CD4-positive, alpha-beta T cell treated with Interleukin-10 for 1 hour (primary cell): ENCODE data around the gene MOB3A.

Experiments
- DNase-seq: peaks from one replicate; pipeline ENCODE4 v3.0.0-alpha.2; 2020

Gene MOB3A

DNA sequence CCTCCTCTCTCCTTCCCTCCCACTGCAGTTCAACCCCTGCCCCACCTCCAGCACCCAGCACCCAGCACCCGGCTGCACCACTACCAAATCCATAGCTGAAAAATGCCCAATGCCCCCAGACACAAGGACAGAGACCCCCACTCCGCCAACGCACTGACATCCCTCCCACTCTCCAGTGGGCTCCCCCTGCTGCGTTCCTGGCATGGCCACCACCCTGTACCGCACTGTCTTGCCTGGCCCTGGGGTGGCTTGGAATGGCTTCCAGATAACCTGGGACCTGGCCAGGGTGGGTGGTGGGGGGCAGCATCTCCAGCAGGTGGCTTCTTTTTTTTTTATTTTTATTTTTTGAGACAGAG lies 39.3 kb downstream of the MOB3A start:
- peak; percentile 43 for DNase-seq

DNA sequence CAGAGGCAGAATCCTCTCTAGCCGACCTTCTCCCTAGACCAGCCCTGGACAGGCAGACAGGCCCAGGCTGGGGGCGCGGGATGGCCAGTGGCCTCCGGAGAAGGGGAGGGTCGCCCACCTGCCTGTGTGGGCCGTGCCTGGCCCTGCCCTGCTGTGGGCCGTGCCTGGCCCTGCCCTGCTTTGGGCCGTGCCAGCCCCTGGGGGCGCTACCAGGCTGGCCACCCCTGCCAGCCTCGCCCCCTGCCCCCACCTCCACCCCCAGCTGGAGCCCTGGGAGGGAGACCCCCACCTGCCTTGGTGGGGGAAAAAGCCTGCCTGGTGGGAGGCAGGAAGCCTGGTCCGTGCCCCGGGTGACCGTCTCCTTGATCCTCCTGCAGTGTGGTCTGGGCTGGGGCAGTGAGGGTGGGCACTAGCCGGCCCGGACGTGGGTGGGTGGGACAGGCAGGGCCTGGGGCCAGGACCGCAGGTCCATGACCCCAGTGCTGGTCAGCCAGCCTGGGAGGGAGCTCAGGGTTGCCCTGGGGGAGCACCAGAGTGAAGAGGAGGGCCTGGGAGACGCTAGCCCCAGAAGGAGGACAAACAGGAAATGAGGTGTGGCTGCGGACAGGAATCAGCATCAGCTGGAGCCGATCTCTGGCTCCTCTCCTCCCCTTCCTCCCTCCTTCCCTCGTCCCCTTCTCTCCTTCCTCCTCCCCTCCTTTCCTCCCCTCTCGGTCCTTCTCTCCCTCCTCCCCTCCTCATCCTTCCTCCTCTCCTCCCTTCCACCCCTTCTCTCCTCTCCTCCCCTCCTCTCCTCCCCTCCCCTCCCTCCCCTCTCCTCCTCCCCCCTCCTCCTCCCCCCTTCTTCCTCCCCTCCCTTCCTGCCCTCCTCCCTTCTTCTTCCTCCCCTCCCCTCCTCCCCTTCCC lies 39.9 kb downstream of the MOB3A start:
- peak; percentile 53 for DNase-seq

DNA sequence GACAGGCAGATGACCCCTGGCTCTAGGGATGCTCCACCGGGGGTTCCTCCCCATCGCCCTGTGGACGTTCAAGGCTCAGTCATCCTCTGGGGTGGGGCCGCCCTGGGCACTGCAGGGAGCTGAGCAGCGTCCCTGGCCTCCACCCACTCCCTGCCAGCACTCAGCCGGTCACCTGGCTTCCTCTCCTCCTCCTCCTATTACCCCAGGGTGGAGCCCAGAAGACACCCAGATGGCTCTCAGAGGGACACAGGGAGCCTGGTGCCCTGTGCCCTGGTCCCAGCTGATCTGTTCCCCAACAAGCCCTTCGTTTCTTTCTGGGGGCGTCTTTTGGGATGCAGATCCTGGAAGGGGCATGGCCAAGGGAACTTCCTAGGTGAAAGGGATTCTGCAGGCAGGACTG lies 41.4 kb downstream of the MOB3A start:
- no peak for DNase-seq

DNA sequence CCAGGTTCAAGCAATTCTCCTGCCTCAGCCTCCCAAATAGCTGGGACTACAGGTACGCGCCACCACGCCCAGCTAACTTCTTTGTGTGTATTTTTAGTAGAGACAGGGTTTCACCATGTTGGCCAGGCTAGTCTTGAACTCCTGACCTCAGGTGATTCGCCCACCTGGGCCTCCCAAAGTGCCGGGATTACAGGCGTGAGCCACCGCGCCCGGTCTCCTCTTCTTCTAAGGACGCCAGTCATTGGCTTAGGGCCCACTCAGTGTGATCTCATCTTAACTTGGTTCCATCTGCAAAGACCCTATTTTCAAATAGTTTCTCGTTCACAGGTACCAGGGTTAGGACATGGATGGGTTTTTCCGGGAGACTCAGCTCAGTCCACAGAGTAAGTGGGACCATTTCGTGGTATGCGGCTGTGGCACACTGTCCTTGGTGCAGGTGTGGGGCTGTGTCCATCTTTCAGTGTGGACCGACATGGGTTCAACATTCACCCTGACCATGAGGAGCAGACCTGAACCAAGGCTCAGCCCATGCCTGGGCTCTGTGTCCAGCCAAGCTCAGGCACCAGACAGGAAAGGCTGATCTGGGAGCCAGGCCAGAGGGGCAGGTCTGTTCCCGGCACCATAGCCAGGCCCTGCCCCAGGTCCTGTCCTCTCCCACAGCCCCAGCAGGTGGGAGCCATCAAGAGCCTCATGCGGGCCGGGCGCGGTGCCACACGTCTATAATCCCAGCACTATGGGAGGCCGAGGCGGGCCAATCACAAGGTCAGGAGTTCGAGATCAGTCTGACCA lies 42.3 kb downstream of the MOB3A start:
- no peak for DNase-seq

DNA sequence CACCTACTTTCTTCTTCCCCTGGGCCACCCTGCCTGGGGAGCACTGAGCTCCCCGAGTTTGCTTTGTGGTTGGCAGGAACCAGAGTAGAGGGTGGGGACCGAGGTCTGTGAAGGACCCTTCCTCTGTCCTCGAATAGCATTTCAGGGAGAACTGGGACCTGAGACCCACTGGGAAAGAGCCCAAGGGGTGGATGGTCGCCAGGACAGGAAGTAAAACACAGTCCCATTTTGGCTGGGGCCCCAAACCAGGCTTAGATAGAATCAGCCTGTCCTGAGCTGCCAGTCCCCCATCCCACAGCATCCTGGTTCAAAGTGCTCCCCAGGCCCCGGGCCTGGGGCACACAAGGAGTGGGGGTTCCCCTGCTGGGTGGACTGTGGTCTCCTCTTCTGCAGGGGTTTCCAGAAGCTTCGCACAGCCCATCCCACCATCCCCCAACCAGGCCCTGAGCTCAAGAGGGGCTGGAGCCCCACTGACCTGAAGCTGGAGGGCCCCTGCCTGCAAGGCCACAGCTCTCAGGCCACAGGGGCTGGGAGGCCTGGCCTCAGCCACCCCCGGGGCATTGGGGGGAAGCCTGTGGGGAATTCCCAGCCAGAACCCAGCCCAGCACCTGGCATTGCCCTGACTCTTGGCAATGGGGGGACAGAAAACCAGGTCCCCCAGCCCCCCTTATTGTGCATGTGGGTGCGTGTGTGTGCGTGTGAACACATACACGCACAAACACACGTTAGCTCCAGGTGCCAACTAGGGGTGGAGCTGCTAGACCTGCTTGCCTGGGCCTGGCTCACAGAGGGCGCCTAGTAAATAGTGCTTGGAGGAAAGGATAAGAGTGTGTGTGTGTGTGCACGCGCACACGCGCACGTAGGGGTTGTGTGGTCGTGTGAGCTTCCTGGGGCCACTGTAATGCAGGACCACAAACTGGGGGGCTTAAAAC lies 44.1 kb downstream of the MOB3A start:
- DNase-seq, result peak; percentile 78

DNA sequence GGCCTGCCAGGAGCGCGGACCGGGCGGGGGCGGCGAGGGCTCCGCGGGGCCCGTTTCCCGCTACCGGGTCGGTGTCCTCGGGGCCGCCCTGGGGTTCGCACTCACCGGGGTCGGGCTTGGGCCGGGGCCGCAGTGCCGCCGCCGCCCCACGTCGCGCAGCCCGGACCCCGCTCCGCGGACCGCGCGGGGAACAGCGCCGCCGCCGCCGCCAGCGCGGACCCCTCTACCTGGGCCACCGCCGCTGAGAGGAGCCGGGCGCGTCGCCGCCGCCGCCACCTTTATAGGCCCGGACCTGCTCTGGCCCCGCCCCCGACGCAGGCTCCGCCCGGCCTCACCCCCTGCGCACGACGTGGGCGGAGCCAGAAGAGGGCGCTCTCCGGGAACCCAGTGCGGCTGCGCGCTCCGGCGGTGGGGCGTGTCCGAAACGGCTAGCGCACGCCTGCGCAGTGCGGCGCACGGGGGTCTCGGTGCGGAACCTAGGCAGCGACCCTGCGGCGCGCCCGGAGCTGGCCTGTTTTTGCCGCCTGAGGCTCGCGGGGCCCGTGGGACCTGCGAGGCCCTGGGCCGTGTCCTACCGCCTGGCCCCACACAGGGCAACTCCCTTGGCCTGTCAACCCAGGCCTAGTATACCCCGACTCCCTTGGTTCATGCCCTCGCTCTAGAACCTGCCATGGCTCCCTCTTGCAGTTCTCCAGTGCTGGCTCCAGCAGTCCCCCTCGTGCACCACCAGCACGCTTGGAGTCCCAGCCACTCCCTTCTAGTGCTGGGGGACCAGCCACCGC lies 44.9 kb downstream of the MOB3A start, which contains the start of gene MKNK2:
Gene MKNK2 (minus strand): TSS at position 254 of the 782 bp plus-strand sequence. CDS start 393 bp downstream, outside the sequence.
- peak; percentile 92 for DNase-seq

DNA sequence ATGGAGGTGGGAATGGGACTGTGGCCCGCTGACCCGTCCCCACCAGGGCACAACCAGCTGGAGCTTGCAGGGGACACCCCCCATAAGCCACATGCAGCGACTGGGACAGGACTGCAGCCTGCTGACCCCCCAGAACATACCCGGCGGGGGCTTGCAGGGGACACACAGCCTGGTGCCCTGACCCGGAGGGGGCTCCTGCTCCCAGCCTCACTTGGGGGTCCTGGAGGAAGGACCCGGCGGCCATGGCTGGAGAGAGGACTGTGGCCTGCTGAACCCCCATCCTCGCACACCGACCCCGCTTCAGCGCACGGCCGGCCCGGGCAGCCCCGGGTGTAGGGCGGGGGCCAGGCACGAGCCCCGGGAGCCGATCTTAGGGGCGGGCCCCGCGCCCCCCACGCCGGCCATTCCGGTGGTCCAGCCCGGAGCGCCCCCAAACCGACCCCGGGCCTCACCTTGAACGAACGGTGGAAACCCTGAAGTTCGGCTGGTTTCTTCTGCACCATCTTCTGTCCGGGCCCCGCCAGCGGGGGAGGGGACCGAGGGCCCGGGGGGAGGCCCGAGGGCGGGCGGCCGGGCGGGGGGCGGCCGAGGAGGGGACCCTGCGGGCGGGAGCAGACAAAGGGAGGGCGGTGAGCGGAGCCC lies 45.7 kb downstream of the MOB3A start:
- no peak for DNase-seq

DNA sequence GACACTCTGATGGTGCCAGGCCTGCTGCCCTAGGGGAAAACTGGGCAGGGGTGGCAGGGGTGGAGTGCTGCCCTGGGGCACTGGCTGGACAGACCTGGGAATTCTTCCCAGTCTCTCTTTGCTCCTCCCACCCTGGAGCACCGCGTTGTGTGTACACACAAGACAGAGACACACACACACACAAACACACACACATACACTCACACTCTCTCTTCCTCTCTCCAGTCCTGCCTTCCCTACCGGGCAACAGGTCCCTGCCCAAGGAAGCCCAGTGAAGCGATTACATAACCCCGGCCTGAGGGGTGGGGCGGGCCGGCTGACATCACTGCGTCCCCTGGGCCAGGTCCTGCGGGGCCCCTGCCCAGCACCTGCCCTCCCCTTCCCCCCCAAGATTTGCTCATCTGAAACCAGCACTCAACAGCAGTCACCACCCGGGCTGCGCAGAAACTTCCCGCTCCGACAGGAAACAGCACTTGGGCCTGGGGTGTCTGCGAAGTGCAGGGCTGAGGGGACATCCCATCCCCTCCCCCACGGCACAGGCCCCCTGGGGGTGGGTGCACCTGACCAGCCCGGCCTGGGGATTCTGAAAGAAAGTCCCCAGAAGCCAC lies 46.3 kb downstream of the MOB3A start:
- peak; percentile 72 for DNase-seq

DNA sequence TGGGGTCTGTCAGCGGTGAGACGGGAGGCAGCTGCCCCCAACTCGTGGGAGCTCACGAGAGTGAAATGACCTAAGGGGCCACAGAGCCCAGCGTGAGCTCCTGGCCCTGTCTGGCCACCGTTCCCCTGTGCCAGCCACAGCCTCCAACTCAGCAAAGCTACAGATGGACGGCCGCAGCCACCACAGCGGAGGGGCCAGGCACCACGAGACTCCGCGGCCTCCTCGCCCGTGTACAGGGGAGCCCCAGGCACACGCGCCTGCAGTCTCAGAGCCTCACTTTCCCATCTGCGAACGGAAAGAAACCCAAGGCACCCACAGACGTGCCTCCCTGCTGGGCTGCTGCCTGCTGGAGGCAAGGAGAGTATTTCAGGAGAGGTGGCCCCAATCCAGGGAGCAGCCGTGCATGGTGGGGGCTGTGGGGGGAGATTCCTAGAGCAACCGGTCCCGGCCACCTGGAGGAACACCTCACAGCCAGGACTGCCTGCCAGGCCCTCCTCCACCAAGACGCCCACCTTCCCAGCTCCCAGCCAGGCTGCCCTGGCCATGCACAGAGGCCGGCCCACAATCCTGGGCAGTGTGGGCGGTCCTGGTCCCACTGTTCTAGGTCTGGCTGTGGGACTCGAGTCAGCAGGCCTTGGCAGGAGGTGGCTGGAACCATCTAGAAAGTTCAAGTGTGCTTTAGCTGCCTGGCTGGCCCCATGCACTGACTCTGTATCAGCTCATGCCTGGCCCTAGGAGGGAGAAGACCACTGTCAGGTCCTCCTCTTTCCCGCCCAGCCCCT lies 47.0 kb downstream of the MOB3A start:
- DNase-seq, result no peak

DNA sequence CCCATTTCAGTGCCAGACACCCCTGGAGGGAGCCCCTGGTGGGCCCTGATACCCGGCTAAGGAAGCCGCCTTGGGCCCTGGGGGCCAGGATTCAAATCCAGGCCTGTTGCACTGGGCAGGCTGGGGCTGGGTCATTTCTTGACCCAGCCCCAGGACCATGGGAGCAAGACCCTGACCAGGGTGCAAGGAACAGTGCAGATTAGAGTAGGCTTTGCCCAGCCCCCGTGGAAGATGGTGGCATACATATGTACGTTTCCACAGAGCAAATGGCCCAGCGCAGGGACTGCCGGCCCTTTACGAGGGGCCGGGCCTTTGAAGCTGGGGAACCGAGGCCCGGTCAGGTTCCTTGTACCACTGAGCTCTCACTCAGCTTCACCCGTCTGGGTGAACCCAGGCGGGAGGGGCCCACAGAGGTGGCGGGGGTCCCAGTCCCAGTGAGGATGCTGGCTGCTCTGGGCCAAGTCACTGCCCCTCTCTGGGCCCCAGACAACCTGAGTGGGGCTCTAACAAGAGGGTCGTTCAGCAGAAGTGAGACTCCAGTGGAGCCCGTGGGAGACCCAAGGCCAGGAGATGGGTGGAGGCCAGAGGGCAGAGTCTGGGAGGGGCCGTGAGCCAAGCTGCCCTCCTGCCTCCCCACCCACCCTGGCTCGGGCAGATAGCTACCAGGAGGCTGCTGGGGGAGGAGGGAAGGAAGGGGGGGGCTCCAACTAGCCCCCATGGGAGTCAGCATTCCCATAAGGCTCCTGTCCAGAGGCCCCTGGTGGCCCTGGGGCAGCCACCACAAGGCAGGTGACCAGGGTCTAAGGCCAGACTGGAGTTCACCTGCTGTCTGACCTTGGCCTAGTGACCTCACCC lies 47.8 kb downstream of the MOB3A start:
- DNase-seq, result no peak

DNA sequence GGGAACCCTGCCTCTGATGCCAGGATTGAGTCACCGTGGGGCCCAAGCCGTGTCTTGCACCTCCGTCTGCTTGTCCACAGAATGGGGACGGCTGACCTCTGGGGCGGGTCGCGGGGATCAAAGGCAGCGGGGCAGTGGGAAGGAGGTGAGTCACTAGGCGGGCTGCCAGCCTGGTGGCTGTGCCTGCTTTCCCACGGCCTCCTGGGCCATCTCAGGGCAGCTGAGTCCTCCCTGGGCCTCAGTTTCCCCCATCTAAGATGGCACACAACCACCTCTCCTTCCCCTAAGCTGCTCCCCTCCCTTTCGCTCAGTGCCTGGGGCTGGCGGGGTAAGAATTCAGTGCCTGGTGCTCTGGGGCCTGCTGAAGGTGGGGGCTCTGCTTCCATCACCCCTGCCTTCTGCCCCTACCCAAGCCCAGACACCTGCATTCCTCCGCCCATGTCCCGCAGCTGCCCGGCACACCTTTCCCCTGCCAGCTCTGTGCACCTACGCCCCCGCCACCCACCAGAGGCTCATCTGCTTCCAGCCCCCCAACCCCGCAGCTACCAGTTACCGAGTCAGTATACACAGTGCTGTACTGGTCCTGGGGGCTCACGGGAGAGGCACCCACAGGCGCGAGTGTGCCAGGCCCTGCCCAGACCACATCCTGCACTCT lies 48.5 kb downstream of the MOB3A start:
- DNase-seq, result peak; percentile 34

DNA sequence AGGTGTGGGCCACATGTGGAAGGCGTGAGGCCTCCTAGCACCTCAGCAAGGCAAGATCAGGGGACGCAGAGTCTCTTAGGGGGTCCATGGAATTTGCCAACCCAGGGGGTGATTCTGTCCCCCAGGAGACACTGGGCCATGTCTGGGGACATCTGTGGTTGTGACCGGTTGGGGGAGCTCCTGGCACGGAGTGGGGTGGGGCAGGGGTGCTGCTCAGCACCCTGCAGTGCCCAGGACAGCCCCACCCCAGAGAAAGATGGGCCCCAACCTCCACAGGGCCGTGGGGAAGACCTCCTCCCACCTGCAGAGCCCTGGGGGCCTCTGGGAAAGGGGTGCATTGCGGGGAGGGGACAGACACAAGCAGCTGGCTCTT lies 49.1 kb downstream of the MOB3A start:
- peak; percentile 21 for DNase-seq

DNA sequence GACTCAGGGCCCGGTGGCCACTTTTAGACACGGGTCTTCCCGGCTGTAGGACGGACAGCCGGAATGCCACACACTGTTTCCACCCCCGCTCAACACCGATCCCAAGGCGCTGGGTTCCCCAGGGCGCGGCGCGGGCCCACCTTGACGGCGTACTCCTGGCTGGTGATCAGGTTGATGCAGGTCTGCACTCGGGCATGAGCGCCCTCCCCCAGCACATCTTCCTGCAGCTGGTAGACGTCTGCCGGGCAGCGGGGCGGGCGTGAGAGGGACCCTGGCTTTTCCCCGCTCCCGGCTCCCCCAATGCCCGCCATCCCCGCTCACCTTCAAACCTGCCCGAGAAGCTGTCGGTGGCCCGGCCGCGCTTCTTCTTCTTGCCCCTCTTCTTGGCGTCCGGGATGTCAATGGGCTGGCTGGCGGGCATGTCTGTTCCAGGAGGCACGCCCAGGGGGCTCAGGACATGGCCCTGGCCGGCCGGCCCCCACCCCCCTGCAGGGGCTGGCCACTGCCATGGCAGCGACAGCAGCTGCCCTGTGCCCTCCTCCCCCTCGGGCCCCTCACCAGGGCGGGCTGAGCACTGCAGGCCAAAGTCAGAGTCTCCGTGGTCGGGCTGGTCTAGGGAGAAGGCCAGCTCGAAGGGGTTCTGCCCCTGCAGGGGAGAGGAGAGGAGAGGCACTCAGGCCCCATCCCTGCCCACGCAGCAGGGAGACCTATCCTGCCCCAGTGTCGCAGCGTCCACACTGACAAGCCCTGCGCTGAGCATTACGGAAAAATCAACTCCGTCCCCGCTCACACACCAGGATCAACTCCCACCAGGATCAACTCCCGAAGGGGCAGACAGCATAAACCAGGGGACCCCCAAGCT lies 49.8 kb downstream of the MOB3A start:
- no peak for DNase-seq

DNA sequence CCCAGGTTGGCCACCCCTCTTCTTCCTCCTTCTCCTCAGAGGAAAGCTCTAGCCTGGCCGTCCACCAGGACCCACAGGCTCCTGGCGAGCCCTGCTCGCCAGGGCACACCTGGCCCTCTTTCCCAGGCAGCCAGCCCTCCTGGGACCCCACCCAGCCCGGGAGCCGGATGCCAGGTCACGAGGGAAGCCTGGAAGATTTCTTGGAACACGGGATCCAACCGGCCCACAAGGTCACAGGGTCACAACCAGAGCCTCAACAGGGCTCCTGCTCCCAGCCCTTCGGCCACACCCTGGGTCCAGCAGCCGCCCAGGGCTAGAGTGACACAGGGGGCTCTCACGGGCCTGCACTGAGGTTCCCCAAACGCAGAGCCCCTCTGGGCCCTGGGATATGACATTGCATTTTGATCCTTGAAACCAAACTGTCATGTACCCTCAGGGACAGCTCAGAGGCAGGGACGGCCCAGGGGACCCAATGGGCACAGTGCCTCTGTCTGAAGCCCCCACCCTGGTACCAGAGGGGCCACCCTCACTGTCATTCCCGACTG lies 50.6 kb downstream of the MOB3A start:
- no peak for DNase-seq

DNA sequence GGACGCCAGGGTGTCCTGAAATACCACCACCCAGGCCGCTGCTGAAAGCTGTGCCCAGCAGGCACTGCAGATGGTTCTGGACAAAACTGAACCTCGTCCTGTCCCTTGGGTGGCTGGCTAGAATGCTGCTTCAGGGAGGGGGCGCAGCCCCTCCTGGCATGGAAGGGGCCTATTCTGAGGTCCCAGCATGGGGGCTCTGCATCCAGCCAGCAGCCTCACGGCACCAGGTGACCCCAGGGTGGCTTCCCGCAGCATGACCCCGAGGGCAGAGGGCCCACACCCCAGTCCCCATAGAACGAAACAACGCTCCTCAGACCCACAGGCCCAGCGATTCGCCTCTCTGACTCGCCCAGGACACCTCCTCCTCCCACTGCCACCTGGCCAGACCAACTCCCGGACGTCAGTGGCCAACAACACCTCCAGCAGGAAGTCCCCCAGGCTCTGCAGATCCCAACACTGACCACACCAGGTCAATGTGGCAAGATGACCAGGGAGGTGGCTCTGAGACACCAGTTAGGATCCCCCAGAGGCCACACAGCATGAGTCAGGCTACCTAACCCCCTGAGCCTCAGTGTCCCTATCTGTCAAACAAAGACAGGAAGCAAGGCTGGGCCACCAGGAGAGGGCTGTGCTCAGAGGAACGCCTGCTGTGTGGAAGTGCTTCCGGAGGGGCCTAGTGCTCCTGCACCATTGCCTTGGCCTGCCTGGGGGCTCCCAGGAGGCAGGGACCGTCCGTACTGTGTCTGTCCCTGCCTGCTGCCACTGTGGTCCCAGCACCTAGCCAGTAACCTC lies 51.2 kb downstream of the MOB3A start:
- no peak for DNase-seq

DNA sequence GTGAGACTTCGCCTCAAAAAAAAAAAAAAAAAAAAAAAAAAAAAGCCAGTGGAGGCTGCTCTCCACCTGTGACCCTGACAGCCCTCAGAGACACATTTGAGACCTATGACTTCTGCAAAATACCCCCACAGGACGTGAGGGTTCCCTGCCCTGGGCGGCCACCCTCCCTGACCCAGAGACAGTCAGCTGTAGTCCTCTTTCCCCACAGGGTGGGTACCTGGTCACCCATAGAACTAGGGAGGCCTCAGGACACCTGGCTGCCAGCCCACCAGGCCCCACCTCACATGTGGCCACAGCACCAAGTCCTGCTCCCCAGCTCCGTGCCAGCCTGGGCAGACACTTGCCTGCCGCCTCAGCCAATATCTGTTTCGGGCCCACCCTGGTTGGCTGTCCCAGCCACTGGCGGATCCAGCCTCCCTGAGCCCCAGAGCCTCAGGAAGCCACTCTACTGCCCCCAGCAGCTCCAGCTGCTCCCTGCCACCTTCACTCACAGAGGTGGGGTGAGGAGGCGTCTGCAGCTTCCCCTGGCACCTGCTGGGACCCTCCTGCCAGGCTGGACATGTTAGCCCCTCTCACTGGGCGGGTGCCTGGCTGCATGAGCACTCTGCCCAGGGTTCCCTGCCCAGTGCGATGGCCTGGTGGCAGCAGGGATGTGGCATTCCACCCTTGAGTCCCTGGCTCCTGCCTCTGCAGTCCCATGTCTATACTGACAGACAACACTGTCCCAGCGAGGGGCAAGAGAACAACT lies 52.0 kb downstream of the MOB3A start:
- no peak for DNase-seq
